C4-2B (cell line): ENCODE measurements around the gene ZNF786.

Experiments
- CTCF ChIP-seq: fragments of 450-650 bp; conservative IDR thresholded peaks from 2 replicates; pipeline ENCODE4 v1.5.1; 2017; ENCODE audit warnings: mild to moderate bottlenecking
- ZFX ChIP-seq: fragments of 450-650 bp; IDR thresholded peaks from 2 replicates; pipeline ENCODE4 v1.6.1; 2017

- TF ChIP-seq CTCF (no peak), ZFX (no peak)
These were observed 63.5 kb downstream of the ZNF786 start for GRCh38 chr7:149027055-149027454.
